Stimulated activated memory B cell treated with anti-CD40 and anti-IgM and Interleukin-4, amounts not matched to agents 10 μg/mL and 1 μg/mL and 100 μg/mL, for 72 hours (primary cell): Measurements from ENCODE around the gene CAMK2G.

Experiments
- ATAC-seq: fragments of 150-1000 bp; cut with Tn5 transposase; 2 replicates; pipeline ENCODE4 v1.10.0; 2021
- H3K27ac Mint-ChIP-seq: one replicate; pipeline ENCODE4 v1.8.0; 2022; ENCODE audit warnings: mild to moderate bottlenecking, mixed read lengths
- H3K27me3 Mint-ChIP-seq: one replicate; pipeline ENCODE4 v1.8.0; 2022; ENCODE audit warnings: mixed read lengths
- H3K36me3 Mint-ChIP-seq: one replicate; pipeline ENCODE4 v1.8.0; 2022; ENCODE audit warnings: mixed read lengths
- H3K4me1 Mint-ChIP-seq: one replicate; pipeline ENCODE4 v1.8.0; 2022; ENCODE audit warnings: mixed read lengths
- H3K4me3 Mint-ChIP-seq: one replicate; pipeline ENCODE4 v1.8.0; 2022; ENCODE audit warnings: mild to moderate bottlenecking, moderate library complexity, mixed read lengths
- H3K9me3 Mint-ChIP-seq: one replicate; pipeline ENCODE4 v1.8.0; 2022; ENCODE audit warnings: mixed read lengths

Gene CAMK2G

GRCh38 chr10:73850863-73851461 lies 23.4 kb downstream of the CAMK2G start:
- no peaks in the 10 kb centered on the region for H3K9me3 Mint-ChIP-seq
- peaks cover 58% of the 10 kb centered on the region for H3K36me3 Mint-ChIP-seq
- H3K4me1 Mint-ChIP-seq = peaks cover 18% of the 10 kb centered on the region
- H3K4me3 Mint-ChIP-seq = no peak overlapping the region
- no peaks in the 10 kb centered on the region for H3K27me3 Mint-ChIP-seq
- ATAC-seq = no peak
- H3K27ac Mint-ChIP-seq = no peak overlapping the region

DNA sequence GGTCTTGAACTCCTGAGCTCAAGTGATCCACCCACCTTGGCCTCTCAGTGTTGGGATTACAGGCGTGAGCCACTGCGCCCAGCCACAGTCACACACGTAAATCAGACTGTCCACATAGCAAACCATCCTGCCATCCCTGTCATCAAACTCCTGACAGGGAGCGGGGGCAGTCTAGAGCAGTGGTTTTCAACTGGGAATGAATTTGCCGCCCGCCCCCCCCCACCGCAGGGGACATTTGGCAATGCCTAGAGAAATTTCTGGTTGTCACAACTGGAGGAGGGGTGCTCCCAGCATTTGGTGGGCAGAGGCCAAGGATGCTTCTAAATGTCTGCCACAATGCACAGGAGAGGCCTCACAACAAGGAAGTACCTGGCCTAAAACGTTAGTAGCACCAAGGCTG lies 24.1 kb downstream of the CAMK2G start:
- H3K36me3 Mint-ChIP-seq = peaks cover 59% of the 10 kb centered on the region
- H3K27ac Mint-ChIP-seq = no peak overlapping the region
- ATAC-seq = no peak
- peaks cover 18% of the 10 kb centered on the region for H3K4me1 Mint-ChIP-seq
- no peaks in the 10 kb centered on the region for H3K9me3 Mint-ChIP-seq
- H3K4me3 Mint-ChIP-seq = no peak overlapping the region
- H3K27me3 Mint-ChIP-seq = no peaks in the 10 kb centered on the region

- ATAC-seq = peak; percentile 100
- Mint-ChIP-seq H3K36me3 (peaks cover 60% of the 10 kb centered on the region), H3K27me3 (no peaks in the 10 kb centered on the region)
Measured at GRCh38 chr10:73848821-73849489, 25.4 kb downstream of the CAMK2G start.

DNA sequence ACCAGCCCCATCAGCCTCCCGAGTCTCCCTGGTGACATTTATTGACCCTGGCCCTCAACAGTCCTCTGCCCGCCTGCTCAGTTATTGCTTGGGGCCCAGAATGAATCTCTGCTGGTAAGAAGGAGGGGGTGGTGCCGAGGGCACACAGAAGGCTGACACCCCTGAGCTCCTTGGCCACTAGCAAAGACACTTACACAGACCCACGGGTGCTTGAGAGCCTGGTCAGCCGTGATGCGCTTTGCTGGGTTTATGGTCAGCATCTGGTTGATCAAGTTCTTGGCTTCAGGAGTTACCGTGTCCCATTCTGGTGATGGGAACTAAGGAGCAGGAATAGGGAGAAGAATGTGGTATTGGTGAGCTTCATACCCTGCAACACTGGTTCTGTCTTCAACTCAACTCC lies 27.3 kb downstream of the CAMK2G start:
- peaks cover 56% of the 10 kb centered on the region for H3K36me3 Mint-ChIP-seq

More at GRCh38 chr10:73848821-73849489, 25.4 kb downstream of the CAMK2G start:
- H3K4me3 Mint-ChIP-seq = no peak overlapping the region
- peak overlapping the region; percentile 70 for H3K27ac Mint-ChIP-seq
- no peaks in the 10 kb centered on the region for H3K9me3 Mint-ChIP-seq
- peaks cover 18% of the 10 kb centered on the region for H3K4me1 Mint-ChIP-seq

GRCh38 chr10:73843261-73843660 lies 31.1 kb downstream of the CAMK2G start:
- Mint-ChIP-seq H3K27me3 (no peaks in the 10 kb centered on the region), H3K9me3 (no peaks in the 10 kb centered on the region), H3K27ac (no peak overlapping the region), H3K36me3 (peaks cover 59% of the 10 kb centered on the region), H3K4me3 (no peak overlapping the region), H3K4me1 (no peaks in the 10 kb centered on the region)
- no peak for ATAC-seq

More for the DNA sequence above, 27.3 kb downstream of the CAMK2G start:
- Mint-ChIP-seq H3K4me1 (peaks cover 12% of the 10 kb centered on the region), H3K9me3 (no peaks in the 10 kb centered on the region), H3K27me3 (no peaks in the 10 kb centered on the region), H3K27ac (no peak overlapping the region), H3K4me3 (no peak overlapping the region)
- ATAC-seq = no peak

DNA sequence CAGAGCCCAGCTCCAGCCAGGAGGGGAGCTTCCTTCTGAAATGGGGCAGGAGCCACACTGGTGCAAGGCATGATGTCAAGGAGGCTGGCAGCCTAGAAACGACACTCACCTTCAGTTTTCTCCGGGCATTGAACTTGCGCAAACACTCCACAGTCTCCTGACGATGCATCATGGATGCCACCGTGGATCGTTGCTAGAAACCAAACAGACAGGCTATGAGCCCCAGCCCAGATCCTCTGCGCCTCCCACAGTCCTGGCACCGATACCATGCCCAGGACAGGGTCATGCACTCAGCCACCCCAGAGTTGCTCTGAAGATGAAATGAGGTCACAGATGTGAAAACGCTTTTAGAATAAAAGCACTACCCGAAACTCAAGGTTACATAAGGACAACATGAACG lies 32.0 kb downstream of the CAMK2G start:
- Mint-ChIP-seq H3K36me3 (peaks cover 50% of the 10 kb centered on the region), H3K27ac (no peak overlapping the region)

DNA sequence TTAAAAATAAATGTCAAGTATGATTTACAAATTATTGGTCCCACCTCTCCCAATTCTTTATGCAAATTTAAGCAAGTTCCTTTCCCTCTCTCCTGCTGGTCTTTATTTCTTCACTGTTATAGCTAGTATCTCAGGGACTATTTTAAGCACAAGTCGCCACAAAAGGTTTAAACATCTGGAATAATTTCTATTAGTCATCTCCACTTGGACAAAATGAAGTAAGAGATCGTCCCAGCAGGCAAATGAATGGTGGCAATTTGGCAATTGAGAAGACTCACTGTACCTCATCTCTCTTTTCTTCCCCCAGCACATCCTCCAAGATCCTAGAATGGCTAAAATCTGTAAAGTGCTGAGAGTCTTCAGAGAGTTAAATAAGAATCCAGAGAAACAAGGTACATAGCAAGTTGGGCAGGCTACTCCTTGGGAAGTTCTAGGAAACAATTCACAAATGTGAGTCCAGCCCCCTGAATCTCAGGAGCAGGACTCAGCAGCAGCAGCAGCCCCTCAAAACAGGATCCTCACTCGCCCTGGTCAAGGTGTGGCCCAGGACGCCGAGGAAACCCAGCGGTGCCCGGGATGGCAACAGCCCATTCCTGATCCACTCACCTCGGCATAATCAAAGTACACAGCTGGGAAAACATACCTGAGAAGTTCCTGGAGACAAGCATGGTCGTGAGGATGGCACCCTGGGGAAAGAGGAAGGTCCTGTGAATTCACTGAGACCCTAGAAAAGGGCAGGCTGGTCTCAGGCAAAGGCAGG lies 32.6 kb downstream of the CAMK2G start:
- Mint-ChIP-seq H3K4me3 (no peak overlapping the region), H3K4me1 (no peaks in the 10 kb centered on the region), H3K27ac (no peak overlapping the region), H3K36me3 (peaks cover 46% of the 10 kb centered on the region), H3K9me3 (no peaks in the 10 kb centered on the region), H3K27me3 (no peaks in the 10 kb centered on the region)
- no peak for ATAC-seq

More for the DNA sequence above, 32.0 kb downstream of the CAMK2G start:
- Mint-ChIP-seq H3K4me3 (no peak overlapping the region), H3K4me1 (no peaks in the 10 kb centered on the region), H3K27me3 (no peaks in the 10 kb centered on the region), H3K9me3 (no peaks in the 10 kb centered on the region)
- ATAC-seq = no peak

DNA sequence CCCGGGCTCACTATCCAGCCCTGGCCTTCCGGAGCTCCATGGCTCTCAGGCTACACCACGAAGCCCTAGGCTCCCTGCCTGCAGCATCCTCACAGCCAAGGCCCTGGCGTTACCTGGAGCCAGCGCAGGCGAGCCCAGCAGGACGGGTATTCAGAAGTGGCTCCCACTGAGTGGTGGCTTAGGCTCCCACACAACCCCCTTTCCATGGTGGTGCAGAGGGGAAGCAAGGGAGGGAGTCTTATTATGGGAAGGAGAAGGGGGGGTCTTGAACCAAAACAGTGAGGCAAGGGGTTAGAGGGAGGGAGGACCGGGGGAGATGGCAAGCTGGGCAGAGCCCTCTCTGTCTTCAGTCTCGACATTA lies 33.3 kb downstream of the CAMK2G start:
- Mint-ChIP-seq H3K36me3 (peaks cover 46% of the 10 kb centered on the region), H3K9me3 (no peaks in the 10 kb centered on the region), H3K4me1 (no peaks in the 10 kb centered on the region), H3K27ac (no peak overlapping the region), H3K4me3 (no peak overlapping the region), H3K27me3 (no peaks in the 10 kb centered on the region)
- ATAC-seq = no peak

- Mint-ChIP-seq H3K9me3 (no peaks in the 10 kb centered on the region), H3K36me3 (peaks cover 46% of the 10 kb centered on the region), H3K27ac (no peak overlapping the region), H3K4me1 (no peaks in the 10 kb centered on the region), H3K27me3 (no peaks in the 10 kb centered on the region), H3K4me3 (no peak overlapping the region)
- no peak for ATAC-seq
Measured at GRCh38 chr10:73840403-73841060, 33.8 kb downstream of the CAMK2G start.

DNA sequence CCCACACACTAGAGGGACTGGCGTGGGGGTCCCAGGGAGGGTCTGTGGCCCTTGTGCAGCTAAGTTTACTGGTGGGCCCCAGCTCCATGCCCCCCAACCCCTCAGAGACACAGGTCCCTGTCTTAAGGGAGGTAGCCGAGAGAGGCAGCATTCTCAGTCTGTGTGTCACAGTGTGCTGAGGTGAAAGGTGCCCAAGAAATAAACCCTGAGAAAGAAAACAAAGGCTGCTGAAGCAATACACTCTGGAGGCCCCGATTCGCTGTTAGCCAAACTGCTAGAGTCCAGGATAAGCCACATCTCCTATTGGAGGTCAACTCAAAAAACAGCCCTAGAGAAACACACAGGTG lies 34.3 kb downstream of the CAMK2G start:
- Mint-ChIP-seq H3K4me3 (no peak overlapping the region), H3K27me3 (no peaks in the 10 kb centered on the region), H3K9me3 (no peaks in the 10 kb centered on the region), H3K36me3 (peaks cover 46% of the 10 kb centered on the region), H3K4me1 (no peaks in the 10 kb centered on the region), H3K27ac (no peak overlapping the region)
- ATAC-seq = no peak

DNA sequence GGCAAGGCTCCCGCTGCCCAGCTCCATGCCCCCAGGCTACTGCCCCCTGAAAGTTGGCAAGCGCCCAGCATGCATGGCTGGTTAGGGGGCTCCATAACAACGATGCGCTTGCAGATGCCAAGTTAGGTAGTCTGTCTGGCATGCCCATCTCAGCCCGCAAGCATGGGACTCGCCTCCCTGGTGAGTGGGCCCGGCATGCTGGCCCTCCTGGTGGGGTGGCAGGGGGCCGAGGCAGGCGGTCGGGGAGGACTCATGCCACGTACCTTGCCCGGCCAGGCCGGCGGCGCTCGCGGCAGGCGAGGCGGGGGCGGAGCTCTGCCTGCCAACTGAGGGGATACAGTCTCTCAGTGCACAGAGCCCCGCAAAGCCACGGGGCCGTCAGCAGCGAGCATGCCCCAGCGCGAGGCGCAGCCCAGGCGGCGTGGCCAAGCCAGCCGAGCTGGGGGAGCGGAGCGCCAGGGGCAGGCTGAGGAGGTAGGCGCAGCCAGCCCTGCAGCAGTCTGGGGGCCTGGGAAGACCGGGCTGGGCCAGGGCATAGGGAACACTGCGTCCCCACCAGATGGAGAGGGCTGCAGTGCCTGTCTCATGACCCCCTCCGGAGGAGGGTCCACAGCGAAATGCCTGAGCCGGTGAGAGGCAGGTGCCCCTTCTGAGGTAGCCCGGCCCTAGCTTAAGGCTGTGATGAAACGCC lies 34.9 kb downstream of the CAMK2G start:
- Mint-ChIP-seq H3K27me3 (no peaks in the 10 kb centered on the region), H3K27ac (no peak overlapping the region), H3K9me3 (no peaks in the 10 kb centered on the region), H3K4me1 (no peaks in the 10 kb centered on the region), H3K4me3 (no peak overlapping the region), H3K36me3 (peaks cover 52% of the 10 kb centered on the region)
- ATAC-seq = no peak

DNA sequence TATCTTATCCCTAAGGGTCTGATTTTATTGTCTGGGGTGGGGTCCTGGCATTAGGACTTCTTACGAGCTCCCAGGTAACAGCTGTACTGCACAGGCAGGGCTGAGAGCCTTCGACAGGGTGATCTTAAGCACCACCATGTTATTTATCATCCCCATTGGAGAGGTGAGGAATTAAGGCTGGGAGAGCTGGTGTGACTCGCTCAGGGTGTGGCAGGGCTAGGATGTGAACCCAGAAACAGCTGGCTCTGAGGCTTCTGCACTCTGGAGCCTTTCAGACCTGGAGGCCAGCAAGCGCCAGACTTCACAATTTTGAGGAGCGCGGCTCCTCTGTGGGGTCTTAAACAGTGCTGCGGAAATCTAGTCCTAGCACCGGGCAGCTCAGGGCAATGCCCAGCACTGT lies 35.5 kb downstream of the CAMK2G start:
- Mint-ChIP-seq H3K9me3 (no peaks in the 10 kb centered on the region), H3K27ac (no peak overlapping the region), H3K36me3 (peaks cover 53% of the 10 kb centered on the region)

DNA sequence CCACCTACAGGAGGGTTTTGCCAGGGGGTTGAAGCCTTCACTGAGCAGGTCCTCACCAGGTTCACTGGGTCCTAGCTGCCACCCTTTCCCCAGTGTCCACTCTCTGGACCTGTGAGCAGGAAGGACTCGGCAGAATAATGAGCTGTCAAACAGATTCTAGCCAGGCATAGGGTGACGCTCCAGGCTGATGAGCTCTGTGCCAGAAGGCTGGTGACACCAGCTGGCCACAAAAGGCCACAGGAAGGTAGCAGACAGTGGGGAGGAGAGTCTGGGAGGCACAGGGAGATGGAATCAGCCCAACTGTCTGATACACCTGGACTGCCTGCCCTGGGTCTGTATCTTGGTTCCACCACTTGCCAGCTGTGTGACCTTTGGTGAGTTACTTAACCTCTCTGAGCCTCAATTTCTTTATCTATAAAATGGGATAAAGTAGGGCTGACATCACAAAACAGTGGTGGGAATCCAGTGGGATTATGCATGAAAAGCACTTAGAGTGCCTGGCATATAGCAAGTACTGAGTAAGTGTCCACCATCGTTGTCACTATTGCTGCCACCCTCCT lies 36.3 kb downstream of the CAMK2G start:
- H3K4me1 Mint-ChIP-seq = no peaks in the 10 kb centered on the region
- H3K27ac Mint-ChIP-seq = no peak overlapping the region
- H3K4me3 Mint-ChIP-seq = no peak overlapping the region
- no peaks in the 10 kb centered on the region for H3K27me3 Mint-ChIP-seq
- no peaks in the 10 kb centered on the region for H3K9me3 Mint-ChIP-seq
- no peak for ATAC-seq
- peaks cover 48% of the 10 kb centered on the region for H3K36me3 Mint-ChIP-seq

More for the DNA sequence above, 35.5 kb downstream of the CAMK2G start:
- Mint-ChIP-seq H3K4me1 (no peaks in the 10 kb centered on the region), H3K4me3 (no peak overlapping the region), H3K27me3 (no peaks in the 10 kb centered on the region)
- no peak for ATAC-seq

DNA sequence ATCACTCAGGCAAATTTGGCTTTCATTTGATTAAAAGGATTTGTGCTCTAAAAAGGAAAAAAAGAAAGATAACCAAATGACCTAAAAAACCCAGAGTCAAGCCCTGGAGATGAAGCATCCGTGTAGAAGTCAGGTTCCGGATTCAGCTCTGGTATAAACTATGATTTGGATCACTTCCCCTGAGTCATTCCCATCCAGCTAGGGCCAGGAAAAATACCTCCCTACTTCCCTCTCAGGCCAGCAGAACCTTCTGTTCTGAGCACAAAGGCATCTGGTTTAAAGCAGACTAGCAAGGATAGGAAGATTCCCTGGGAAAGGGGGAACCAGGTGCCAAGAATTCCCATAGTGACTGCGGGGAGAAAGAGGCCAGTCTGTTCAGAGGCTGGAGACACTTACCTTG lies 37.3 kb downstream of the CAMK2G start:
- H3K9me3 Mint-ChIP-seq = no peaks in the 10 kb centered on the region
- no peak for ATAC-seq
- H3K27me3 Mint-ChIP-seq = no peaks in the 10 kb centered on the region
- H3K36me3 Mint-ChIP-seq = peaks cover 42% of the 10 kb centered on the region
- no peaks in the 10 kb centered on the region for H3K4me1 Mint-ChIP-seq
- H3K4me3 Mint-ChIP-seq = no peak overlapping the region
- H3K27ac Mint-ChIP-seq = no peak overlapping the region
